Non-pigmented ciliary epithelial cell (primary cell): Measurements from ENCODE around the gene DUSP9.

Source experiments
- DNase-seq: peaks from one replicate; pipeline ENCODE4 v3.0.0-alpha.2; 2010; ENCODE audit warnings: low read depth

Gene DUSP9

GRCh38 chrX:153636716-153637115 lies 10.3 kb upstream of the DUSP9 start:
- DNase-seq = no peak

- no peak for DNase-seq
These were observed 9.6 kb upstream of the DUSP9 start for GRCh38 chrX:153637121-153638040.

- DNase-seq = no peak
These were observed 9.0 kb upstream of the DUSP9 start for GRCh38 chrX:153638041-153638371.

- no peak for DNase-seq
These were observed 8.4 kb upstream of the DUSP9 start for GRCh38 chrX:153638436-153639176.

GRCh38 chrX:153639177-153640044 lies 7.6 kb upstream of the DUSP9 start:
- DNase-seq = no peak

GRCh38 chrX:153640045-153640686 lies 6.8 kb upstream of the DUSP9 start:
- no peak for DNase-seq

- no peak for DNase-seq
These were observed 6.0 kb upstream of the DUSP9 start for GRCh38 chrX:153640736-153641575.

- DNase-seq = no peak
These were observed 5.4 kb upstream of the DUSP9 start for GRCh38 chrX:153641627-153642026.

GRCh38 chrX:153642051-153642654 lies 4.8 kb upstream of the DUSP9 start:
- no peak for DNase-seq

GRCh38 chrX:153642655-153643430 lies 4.2 kb upstream of the DUSP9 start:
- no peak for DNase-seq

- DNase-seq = no peak
These were observed 3.3 kb upstream of the DUSP9 start for GRCh38 chrX:153643431-153644351.

GRCh38 chrX:153644356-153645125 lies 2.5 kb upstream of the DUSP9 start:
- DNase-seq = no peak

- DNase-seq = no peak
These were observed 1.9 kb upstream of the DUSP9 start for GRCh38 chrX:153645151-153645550.

GRCh38 chrX:153645921-153646488 lies 998 bp upstream of the DUSP9 start:
- no peak for DNase-seq

- DNase-seq = no peak
These were observed 706 bp downstream of the DUSP9 start for GRCh38 chrX:153647461-153648357.
